Measurements from ENCODE around the gene TTC7B.

TTC7B gene

GRCh38 chr14:90556666-90557450 lies 259.4 kb downstream of the TTC7B start:
- DNase-seq (ENCODE audit: extremely low spot score, insufficient read length, low read depth), result no peak
- no peak for FAIRE-seq

- no peak for DNase-seq (ENCODE audit: extremely low spot score, insufficient read length, low read depth)
- no peak for FAIRE-seq
Measured at GRCh38 chr14:90556012-90556477, 260.2 kb downstream of the TTC7B start.

GRCh38 chr14:90555126-90556011 lies 260.9 kb downstream of the TTC7B start:
- no peak for DNase-seq (ENCODE audit: extremely low spot score, insufficient read length, low read depth)
- FAIRE-seq, result no peak

- no peak for FAIRE-seq
Measured at GRCh38 chr14:90554341-90554740, 261.9 kb downstream of the TTC7B start.

DNA sequence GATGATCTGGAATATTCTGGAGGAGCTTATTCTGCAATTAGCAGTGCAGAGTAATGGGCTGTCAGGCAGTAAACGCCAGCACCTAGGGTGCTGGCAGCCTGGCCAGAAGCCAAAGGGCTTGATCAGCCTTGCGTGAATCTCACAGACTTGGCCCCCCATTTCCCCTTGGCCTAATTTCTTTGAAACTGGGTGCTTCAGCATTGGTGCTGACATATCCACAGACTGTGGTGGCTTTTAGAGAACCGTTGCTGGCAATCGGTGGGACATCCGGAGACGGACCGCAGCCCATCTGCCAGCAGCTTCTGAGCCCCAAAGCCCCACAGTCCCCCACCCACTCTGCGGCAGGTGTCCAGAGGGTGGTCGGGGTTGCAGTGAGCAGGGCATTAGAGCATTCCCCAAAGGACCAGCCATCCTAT lies 262.3 kb downstream of the TTC7B start:
- FAIRE-seq (no peak), DNase-seq (ENCODE audit: extremely low spot score, insufficient read length, low read depth) (no peak)

More at GRCh38 chr14:90554341-90554740, 261.9 kb downstream of the TTC7B start:
- DNase-seq (ENCODE audit: extremely low spot score, insufficient read length, low read depth), result no peak

DNA sequence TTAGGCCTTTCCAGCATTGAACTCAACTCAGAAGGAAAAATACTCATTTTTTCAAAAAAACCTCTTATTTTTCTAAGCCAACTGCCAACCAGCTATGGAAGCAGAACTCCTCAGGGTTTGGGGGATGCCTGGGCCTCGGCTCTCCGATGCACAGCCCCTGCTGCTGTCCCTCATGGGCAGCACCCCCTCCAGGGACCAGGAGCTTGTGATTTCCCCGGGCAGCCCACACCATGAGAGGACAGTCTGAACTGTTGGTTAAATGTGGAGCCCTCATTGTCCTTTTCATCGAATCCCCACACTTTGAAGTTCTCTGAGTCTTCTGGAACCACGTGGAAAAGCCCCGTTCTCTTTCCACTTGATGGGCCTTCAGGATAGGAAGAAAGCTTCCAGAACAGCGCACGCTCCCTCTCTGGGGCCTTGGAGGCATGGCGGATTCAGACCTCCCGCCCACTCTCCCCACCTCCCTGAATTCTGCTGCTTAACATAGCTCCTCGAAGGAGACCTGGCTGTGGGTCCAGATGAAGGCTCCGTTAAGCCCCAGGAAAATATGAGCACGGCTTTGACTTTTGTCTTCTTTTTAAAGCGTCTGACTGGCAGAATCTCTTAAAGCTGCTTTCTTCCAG lies 262.8 kb downstream of the TTC7B start:
- FAIRE-seq (no peak), DNase-seq (ENCODE audit: extremely low spot score, insufficient read length, low read depth) (no peak)

GRCh38 chr14:90552465-90553297 lies 263.5 kb downstream of the TTC7B start:
- DNase-seq (ENCODE audit: extremely low spot score, insufficient read length, low read depth), result no peak
- no peak for FAIRE-seq

GRCh38 chr14:90551733-90552464 lies 264.3 kb downstream of the TTC7B start:
- FAIRE-seq (no peak), DNase-seq (ENCODE audit: extremely low spot score, insufficient read length, low read depth) (no peak)

- no peak for FAIRE-seq
Measured at GRCh38 chr14:90551070-90551704, 265.0 kb downstream of the TTC7B start.

DNA sequence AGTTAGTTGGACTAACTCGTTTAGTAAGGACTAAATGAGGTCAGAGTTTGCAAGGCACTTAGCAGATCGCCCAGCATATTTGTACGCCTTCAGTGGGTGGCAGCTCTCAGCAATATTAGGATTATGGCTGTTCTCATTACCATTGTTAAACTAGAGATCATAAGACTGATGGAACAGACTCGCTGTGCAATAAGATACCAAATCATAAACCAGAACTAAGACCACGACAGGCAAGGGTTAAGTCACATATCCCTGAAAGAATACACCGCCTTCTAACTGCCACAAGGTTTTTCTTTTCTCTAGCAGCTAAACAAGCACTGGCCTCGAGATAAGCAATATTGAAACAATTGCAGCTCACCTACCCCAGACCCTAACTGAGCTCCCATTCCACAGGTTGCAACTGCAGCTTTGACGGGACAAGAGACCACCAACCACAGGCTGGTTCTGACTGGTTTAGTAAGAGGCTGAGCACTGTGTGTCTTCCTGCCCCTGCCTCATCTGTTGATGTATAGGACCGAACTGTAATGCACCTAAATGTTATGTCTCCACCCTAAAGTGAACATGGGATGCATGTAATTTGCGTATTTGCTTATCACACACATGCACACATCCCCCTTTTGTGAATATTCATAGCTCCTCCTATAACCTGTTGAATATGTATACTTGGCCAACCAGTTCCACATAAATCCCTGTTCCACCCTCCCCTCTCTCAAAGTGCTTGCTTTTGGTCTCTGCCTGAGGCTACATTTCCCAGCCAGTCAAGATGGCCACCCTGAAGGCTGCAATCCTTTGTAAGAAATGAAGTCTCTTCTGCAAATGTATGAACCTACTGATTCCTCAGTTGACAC lies 266.2 kb downstream of the TTC7B start:
- FAIRE-seq, result no peak

More at GRCh38 chr14:90551070-90551704, 265.0 kb downstream of the TTC7B start:
- DNase-seq (ENCODE audit: extremely low spot score, insufficient read length, low read depth), result no peak

GRCh38 chr14:90548455-90548854 lies 267.8 kb downstream of the TTC7B start:
- no peak for DNase-seq (ENCODE audit: extremely low spot score, insufficient read length, low read depth)
- FAIRE-seq, result no peak

More for the DNA sequence above, 266.2 kb downstream of the TTC7B start:
- DNase-seq (ENCODE audit: extremely low spot score, insufficient read length, low read depth), result no peak

DNA sequence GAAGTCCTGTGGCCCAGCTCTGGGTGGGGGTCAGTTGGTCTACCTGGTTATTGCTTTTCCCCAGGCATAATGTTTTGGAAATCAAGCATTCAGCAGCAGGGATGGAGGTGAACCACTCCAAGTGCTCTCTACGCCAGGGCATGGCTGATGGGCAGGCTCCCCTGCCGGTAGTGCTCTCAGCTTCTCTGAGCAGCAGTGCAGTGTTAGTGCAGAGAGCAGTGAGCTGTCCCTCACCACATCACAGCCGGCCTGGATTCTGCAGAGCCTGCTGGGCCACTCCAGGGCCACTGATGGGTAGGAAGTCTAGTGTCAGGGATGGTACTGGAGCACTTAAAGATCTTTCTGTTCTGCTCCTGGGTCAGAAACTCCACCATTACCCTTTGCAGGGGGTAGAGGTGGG lies 268.3 kb downstream of the TTC7B start:
- DNase-seq (ENCODE audit: extremely low spot score, insufficient read length, low read depth) (no peak), FAIRE-seq (no peak)

DNA sequence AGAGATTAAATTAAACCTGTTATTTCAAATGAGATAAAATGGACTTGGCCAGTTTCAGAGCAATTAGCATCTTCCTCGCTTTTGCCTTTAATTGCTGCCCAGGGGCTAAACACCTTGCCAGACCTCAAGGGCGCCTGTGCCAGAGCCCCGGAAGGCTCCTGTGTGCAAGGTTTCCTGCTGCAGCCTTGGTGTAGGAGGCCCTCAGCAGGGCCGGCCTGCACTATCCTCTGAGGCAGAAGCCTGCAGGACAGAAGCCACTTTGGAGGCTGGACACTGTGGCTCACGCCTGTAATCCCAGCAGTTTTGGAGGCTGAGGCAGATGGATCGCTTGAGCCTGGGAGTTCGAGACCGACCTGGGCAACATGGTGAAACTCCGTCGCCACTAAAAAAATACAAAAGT lies 269.0 kb downstream of the TTC7B start:
- no peak for DNase-seq (ENCODE audit: extremely low spot score, insufficient read length, low read depth)

DNA sequence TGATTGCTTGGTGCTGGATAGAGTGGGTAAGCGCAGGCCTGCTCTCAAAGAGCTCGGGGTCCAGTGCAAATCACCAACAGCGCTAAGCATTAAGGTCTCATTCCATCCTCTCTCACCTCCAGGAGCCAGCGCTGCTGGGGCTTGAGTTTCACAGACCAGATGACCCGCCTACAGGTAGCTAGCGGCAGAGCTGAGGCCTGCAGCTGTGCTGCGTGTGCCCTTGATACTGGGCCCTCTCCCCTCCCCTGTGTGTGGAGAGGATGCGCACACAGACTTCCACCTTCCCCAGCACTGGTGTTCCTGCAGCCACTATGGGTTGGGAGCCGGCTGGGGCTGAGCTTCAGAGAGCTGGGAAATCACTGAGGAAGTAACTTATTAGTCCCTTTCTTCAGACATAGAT lies 269.5 kb downstream of the TTC7B start:
- no peak for FAIRE-seq
- no peak for DNase-seq (ENCODE audit: extremely low spot score, insufficient read length, low read depth)

More for the DNA sequence above, 269.0 kb downstream of the TTC7B start:
- no peak for FAIRE-seq

DNA sequence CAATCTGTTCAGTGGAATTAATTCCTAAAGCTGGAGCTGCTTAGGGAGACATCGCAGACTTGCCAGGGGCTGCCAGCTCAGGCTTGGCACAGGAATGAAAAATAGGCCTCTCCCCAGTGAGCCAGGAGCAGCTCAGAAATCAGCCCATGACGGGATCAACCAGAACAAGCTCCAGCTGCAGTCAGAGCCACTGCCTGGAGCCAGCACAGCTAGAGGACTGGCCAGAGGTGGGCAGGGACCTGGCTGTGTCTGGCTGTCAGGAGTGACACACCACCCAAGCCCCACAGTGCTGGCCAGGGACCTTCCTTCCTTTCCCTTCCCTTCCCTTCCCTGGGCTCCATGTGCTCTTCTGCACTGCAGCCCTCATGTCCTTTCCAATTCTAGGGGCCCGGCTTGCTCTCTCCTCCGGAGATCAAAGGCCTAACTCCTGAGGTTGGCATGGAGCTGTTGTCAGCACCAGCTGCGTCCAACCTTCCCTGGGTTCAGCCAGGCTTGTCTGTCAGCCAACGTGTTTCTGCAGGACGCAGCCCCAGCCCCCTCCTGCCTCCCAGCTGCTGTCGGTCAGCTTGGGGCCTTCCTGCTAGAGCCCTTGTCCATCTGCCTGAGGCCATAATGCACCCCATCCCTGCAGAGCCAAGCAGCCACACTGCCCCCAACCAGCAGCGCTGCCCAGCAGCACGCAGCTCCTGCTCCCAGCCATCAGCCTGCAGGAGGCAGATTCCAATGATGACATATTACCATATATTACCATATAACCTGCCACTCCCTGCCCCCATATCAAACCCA lies 270.1 kb downstream of the TTC7B start:
- FAIRE-seq, result no peak
- DNase-seq (ENCODE audit: extremely low spot score, insufficient read length, low read depth), result no peak

DNA sequence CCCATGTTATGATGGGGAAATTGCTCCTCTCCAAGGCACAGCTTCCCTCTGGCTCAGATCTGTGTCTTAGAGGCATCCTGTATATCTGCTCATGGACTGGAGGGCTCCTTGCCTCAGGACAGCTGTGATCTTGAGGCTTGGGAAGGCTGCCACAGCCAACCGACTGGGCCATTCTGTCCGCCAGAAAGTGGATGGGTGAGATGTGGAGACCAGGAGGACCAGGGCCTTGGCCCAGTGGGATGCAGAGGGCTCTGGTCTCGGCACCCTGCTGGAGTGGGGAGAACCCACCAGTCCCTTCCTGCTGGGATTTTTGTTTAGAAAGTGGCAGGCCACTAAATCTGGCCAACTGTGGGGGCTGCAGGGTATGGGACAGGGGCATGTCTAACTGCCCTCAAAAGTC lies 270.8 kb downstream of the TTC7B start:
- DNase-seq (ENCODE audit: extremely low spot score, insufficient read length, low read depth), result no peak
- no peak for FAIRE-seq

DNA sequence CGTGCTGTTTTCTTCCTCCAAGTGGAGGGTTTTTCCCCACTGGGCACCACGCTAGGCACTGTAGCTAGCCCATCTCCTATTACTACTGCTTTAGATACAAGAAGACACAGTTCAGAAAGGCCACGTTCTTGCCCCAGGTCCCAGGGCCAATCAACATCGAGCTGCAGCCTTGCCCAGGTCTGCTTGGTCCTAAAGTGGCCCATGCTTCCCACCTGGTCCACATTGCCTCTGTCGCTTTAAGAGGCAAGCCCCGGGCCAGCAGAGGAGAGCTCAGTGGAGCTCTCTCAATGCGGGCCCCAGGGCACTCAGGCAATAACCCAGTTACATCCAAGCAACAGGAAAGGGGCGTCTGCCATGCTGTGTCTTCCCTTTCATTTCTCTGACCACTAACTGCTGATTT lies 271.3 kb downstream of the TTC7B start:
- FAIRE-seq (no peak), DNase-seq (ENCODE audit: extremely low spot score, insufficient read length, low read depth) (no peak)

All from GM18507 (cell line).